H1 (cell line): ENCODE data around the gene L3HYPDH. TPM values are rescaled to one million over a fixed set of nuclear protein-coding genes. Genes with fewer than 3 reads are reported as not detected.

Experiments
- CTCF ChIA-PET: fragments of 300-600 bp; sonication (Branson Sonifier 250); formaldehyde crosslinking; loops from one replicate; lab custom pipeline; 2021; ENCODE audit not compliant: partially characterized antibody; lab: Charles Lee
- POLR2A ChIA-PET: fragments of 300-600 bp; sonication (Branson Sonifier 250); formaldehyde crosslinking; loops from one replicate; lab custom pipeline; 2021; ENCODE audit warnings: inconsistent platforms; ENCODE audit not compliant: partially characterized antibody; lab: Charles Lee
- DNase-seq, 2 experiments: peaks; one replicate each; pipeline versions ENCODE4 v3.0.0 to v3.0.0-alpha.2; 2010 to 2022; ENCODE audit warnings: low spot score in 2 of 2, low read depth in 1 of 2, mixed read lengths in 1 of 2
- FAIRE-seq: peaks from 2 replicates; lab custom pipeline; 2011; peaks lifted over from hg19 to GRCh38; lab: Jason Lieb, UNC
- H2AFZ ChIP-seq: 2 replicates; pipeline ENCODE4 v1.8.1; 2012; ENCODE audit warnings: low read length, inconsistent platforms
- H2AK5ac ChIP-seq: 2 replicates; pipeline ENCODE4 v1.6.1; 2013; ENCODE audit warnings: low read depth, low read length
- H2BK120ac ChIP-seq: replicated peaks from 2 replicates; pipeline ENCODE3; 2013; ENCODE audit warnings: low read depth, low read length, inconsistent platforms
- H2BK12ac ChIP-seq: 2 replicates; pipeline ENCODE4 v1.6.1; 2013; ENCODE audit warnings: low read depth, low read length
- H2BK15ac ChIP-seq: 2 replicates; pipeline ENCODE4 v1.6.1; 2013; ENCODE audit warnings: low read length
- H2BK20ac ChIP-seq: 2 replicates; pipeline ENCODE4 v1.6.1; 2013; ENCODE audit warnings: low read length
- H2BK5ac ChIP-seq: 2 replicates; pipeline ENCODE4 v1.6.1; 2013; ENCODE audit warnings: low read depth, low read length
- H3K14ac ChIP-seq: 2 replicates; pipeline ENCODE4 v1.6.1; 2013; ENCODE audit warnings: inconsistent platforms; ENCODE audit not compliant: insufficient read length
- H3K18ac ChIP-seq: 2 replicates; pipeline ENCODE4 v1.6.1; 2013; ENCODE audit warnings: low read length; ENCODE audit errors: extremely low read depth
- H3K23ac ChIP-seq: 2 replicates; pipeline ENCODE4 v1.6.1; 2013; ENCODE audit warnings: inconsistent platforms; ENCODE audit not compliant: insufficient read length
- H3K23me2 ChIP-seq: 2 replicates; pipeline ENCODE4 v1.6.1; 2013; ENCODE audit warnings: low read depth, low read length
- H3K27ac ChIP-seq: 2 replicates; pipeline ENCODE4 v1.6.1; 2011; ENCODE audit warnings: low read depth, low read length, inconsistent platforms
- H3K27me3 ChIP-seq, 4 experiments: replicated peaks in 1 of 4; 1 replicate in 1 of 4; 2 replicates in 3 of 4; pipeline versions ENCODE4 v1.6.1 to v1.8.1; 2011 to 2013; ENCODE audit warnings: low read length in 3 of 4, mild to moderate bottlenecking in 3 of 4, inconsistent platforms in 2 of 4, mixed read lengths in 2 of 4, moderate library complexity in 1 of 4; ENCODE audit not compliant: control insufficient read depth in 3 of 4, insufficient read depth in 3 of 4; ENCODE audit errors: extremely low read depth in 1 of 4
- H3K36me3 ChIP-seq, 4 experiments: 2 replicates each; pipeline versions ENCODE4 v1.6.1 to v1.8.1; 2011 to 2013; ENCODE audit warnings: mild to moderate bottlenecking in 4 of 4, low read length in 3 of 4, moderate library complexity in 2 of 4, control low read depth in 1 of 4, inconsistent platforms in 1 of 4; ENCODE audit not compliant: insufficient read depth in 4 of 4, control insufficient read depth in 2 of 4
- H3K4ac ChIP-seq: replicated peaks from 2 replicates; pipeline ENCODE3; 2013; ENCODE audit warnings: low read length, low read depth, mixed read lengths, inconsistent platforms; ENCODE audit not compliant: insufficient read length
- H3K4me1 ChIP-seq, 4 experiments: replicated peaks in 1 of 4; 1 replicate in 1 of 4; 2 replicates in 3 of 4; pipeline versions ENCODE4 v1.6.1 to v1.8.1; 2011 to 2013; ENCODE audit warnings: low read length in 3 of 4, inconsistent platforms in 2 of 4, mixed read lengths in 1 of 4; ENCODE audit not compliant: insufficient read depth in 4 of 4, control insufficient read depth in 3 of 4
- H3K4me2 ChIP-seq, 2 experiments: 2 replicates each; pipeline versions ENCODE4 v1.6.1 to v1.8.1; 2011 to 2013; ENCODE audit warnings: low read depth in 2 of 2, low read length in 2 of 2, control low read depth in 1 of 2, inconsistent platforms in 1 of 2, mild to moderate bottlenecking in 1 of 2; ENCODE audit not compliant: insufficient read depth in 1 of 2
- H3K4me3 ChIP-seq, 4 experiments: fragments of 200-600, 300-600 bp in 1 of 4; sonication (generic), shearing (Covaris generic), sonication (Bioruptor Twin) in 1 of 4; 2 replicates each; pipeline versions ENCODE4 v1.5.1 to v1.8.1; 2011 to 2016; ENCODE audit warnings: low read length in 4 of 4, low read depth in 3 of 4, control low read depth in 2 of 4, inconsistent platforms in 2 of 4, mild to moderate bottlenecking in 2 of 4, mixed read lengths in 1 of 4, moderate library complexity in 1 of 4; ENCODE audit not compliant: insufficient read depth in 2 of 4; ENCODE audit errors: extremely low read depth in 1 of 4
- H3K56ac ChIP-seq: replicated peaks from 2 replicates; pipeline ENCODE3; 2013; ENCODE audit warnings: low read depth, mild to moderate bottlenecking, mixed read lengths, low read length, inconsistent platforms; ENCODE audit not compliant: insufficient read length
- H3K79me1 ChIP-seq: 2 replicates; pipeline ENCODE4 v1.6.1; 2013; ENCODE audit warnings: low read depth, low read length, control low read depth
- H3K79me2 ChIP-seq, 2 experiments: 2 replicates each; pipeline versions ENCODE4 v1.6.1 to v1.8.1; 2012 to 2013; ENCODE audit warnings: low read length in 2 of 2, mild to moderate bottlenecking in 2 of 2, inconsistent platforms in 1 of 2; ENCODE audit not compliant: insufficient read depth in 2 of 2, control insufficient read depth in 1 of 2
- H3K9ac ChIP-seq, 4 experiments: replicated peaks in 1 of 4; 1 replicate in 1 of 4; 2 replicates in 3 of 4; pipeline versions ENCODE4 v1.6.1 to v1.8.1; 2011 to 2013; ENCODE audit warnings: low read depth in 3 of 4, low read length in 3 of 4, control low read depth in 2 of 4, mild to moderate bottlenecking in 2 of 4, moderate library complexity in 2 of 4, inconsistent platforms in 1 of 4; ENCODE audit errors: extremely low read depth in 1 of 4
- H3K9me3 ChIP-seq, 2 experiments: 2 replicates each; pipeline versions ENCODE4 v1.6.1 to v1.8.1; 2012 to 2013; ENCODE audit warnings: mild to moderate bottlenecking in 2 of 2, moderate library complexity in 2 of 2, control low read depth in 1 of 2, inconsistent platforms in 1 of 2, low read depth in 1 of 2, low read length in 1 of 2, mixed read lengths in 1 of 2; ENCODE audit not compliant: insufficient read depth in 2 of 2
- H4K20me1 ChIP-seq, 2 experiments: replicated peaks in 1 of 2; 2 replicates each; pipeline versions ENCODE3 to v1.8.1; 2011 to 2013; ENCODE audit warnings: inconsistent platforms in 2 of 2, low read length in 2 of 2, mild to moderate bottlenecking in 1 of 2; ENCODE audit not compliant: insufficient read depth in 2 of 2, control insufficient read depth in 1 of 2
- H4K5ac ChIP-seq: 2 replicates; pipeline ENCODE4 v1.6.1; 2013; ENCODE audit warnings: low read length, low read depth, mixed read lengths, inconsistent platforms; ENCODE audit not compliant: insufficient read length
- H4K8ac ChIP-seq: 2 replicates; pipeline ENCODE4 v1.8.0; 2013; ENCODE audit warnings: mild to moderate bottlenecking, moderate library complexity, low read length, inconsistent platforms; ENCODE audit not compliant: insufficient read depth; ENCODE audit errors: extremely low read depth
- H4K91ac ChIP-seq: replicated peaks from 2 replicates; pipeline ENCODE3; 2013; ENCODE audit warnings: low read length, mixed read lengths, inconsistent platforms; ENCODE audit not compliant: insufficient read length
- BRCA1 ChIP-seq: IDR thresholded peaks from 2 replicates; pipeline ENCODE4 v1.6.1; 2012; ENCODE audit warnings: low read depth, low read length, improper control_type of control experiment
- GTF2F1 ChIP-seq: IDR thresholded peaks from 2 replicates; pipeline ENCODE4 v1.6.1; 2012; ENCODE audit warnings: low read depth, low read length, improper control_type of control experiment, borderline replicate concordance
- KDM1A ChIP-seq: fragments of 200-600, 300-600 bp; sonication (generic); IDR thresholded peaks from 2 replicates; pipeline ENCODE4 v1.7.1; 2016; ENCODE audit warnings: mild to moderate bottlenecking, low read length, borderline replicate concordance
- TEAD4 ChIP-seq: IDR thresholded peaks from 2 replicates; pipeline ENCODE4 v1.6.1; 2012; ENCODE audit warnings: low read depth, low read length, inconsistent platforms, mixed read lengths
- WGBS, 2 experiments: shearing (Covaris generic) in 1 of 2; methylation state at CpG; one replicate each; pipeline versions ENCODE4 v1.1.6 to v1.1.7; 2013 to 2015; ENCODE audit warnings: low lambda C conversion rate in 2 of 2, mixed read lengths in 2 of 2, inconsistent platforms in 1 of 2, low coverage in 1 of 2, missing lambda C conversion rate in 1 of 2; ENCODE audit not compliant: insufficient replicate concordance in 2 of 2, insufficient coverage in 1 of 2, insufficient read length in 1 of 2; ENCODE audit errors: extremely low coverage in 1 of 2, missing lambda C conversion rate in 1 of 2; 5-methylcytosine and 5-hydroxymethylcytosine counted together
- polyA plus RNA-seq, 7 experiments: library from polyadenylated mRNA; depleted of rRNA in 3 of 7; stranded (reverse) in 5 of 7; unstranded in 2 of 7; fragments of >200 nt in 5 of 7; fragments of 200-250 nt in 2 of 7; gene quantifications; 1 replicate in 5 of 7; 2 replicates in 1 of 7; 4 replicates in 1 of 7; pipeline versions ENCODE4 v1.2.1 to v1.2.3, GENCODE V29; 2011 to 2013; ENCODE audit warnings: missing spikeins in 2 of 7, mixed read lengths in 2 of 7
- total RNA-seq: library from RNA; stranded (reverse); fragmentation: NEBNext Ultra II Directional; extraction: Animal tissue kit (Norgen Biotek cat#: 25700); gene quantifications from 2 replicates; pipeline ENCODE4 v1.2.1, GENCODE V29; 2021

L3HYPDH gene
- total and polyA plus RNA-seq, 2 of the 8 experiments (the other 6 are each of a cell fraction or from before 2014, with no cell fraction given), result 11.2 to 15.8 TPM

GRCh38 chr14:59425322-59425935 lies 58.8 kb downstream of the L3HYPDH start:
- Histone ChIP-seq H4K5ac (no peak overlapping the region), H3K23me2 (no peaks in the 10 kb centered on the region), H2BK20ac (0 out of 2 replicates have a peak overlapping the region, but pooled peaks have one; percentile 18), H3K4me2 (no peak overlapping the region), H3K9ac (no peak overlapping the region), H2AK5ac (no peak overlapping the region), H4K91ac (no peak overlapping the region), H2BK15ac (no peak overlapping the region), H4K20me1 (no peaks in the 10 kb centered on the region), H3K56ac (no peak overlapping the region), H2BK12ac (no peak overlapping the region), H3K79me1 (no peaks in the 10 kb centered on the region), H3K4ac (no peak overlapping the region), H3K4me1 (no peaks in the 10 kb centered on the region), H3K4me3 (no peak overlapping the region), H3K14ac (no peak overlapping the region), H3K27ac (no peak overlapping the region), H3K18ac (no peak overlapping the region), H2AFZ (0 out of 2 replicates have a peak overlapping the region, but pooled peaks have one; percentile 50), H2BK5ac (no peak overlapping the region), H2BK120ac (no peak overlapping the region), H3K36me3 (no peaks in the 10 kb centered on the region), H3K27me3 (no peaks in the 10 kb centered on the region), H3K9me3 (no peaks in the 10 kb centered on the region), H3K79me2 (no peaks in the 10 kb centered on the region), H4K8ac (no peak overlapping the region), H3K23ac (no peak overlapping the region)
- WGBS, 2 experiments, result 76% methylated on average over 3 of the region's 3 CpGs; no CpG with 5 or more reads in 1 of the 2 experiments
- TF ChIP-seq BRCA1 (no peak), KDM1A (no peak), TEAD4 (no peak), GTF2F1 (no peak)
- DNase-seq (no peak), FAIRE-seq (no peak)
- ChIA-PET CTCF (interaction anchor here (0.6 to 1.8 kb wide), 17 partner anchors 14 to 316 kb away, joined by 3 to 7 read pairs (median 3); no protein-coding TSS in a partner anchor), POLR2A (interaction anchor here (0.6 kb wide), 1 partner anchor 8 kb away, joined by 3 read pairs; no protein-coding TSS in a partner anchor)
